Daoy (cell line): ENCODE data around the gene ACTRT3. TPM values are rescaled to one million over a fixed set of nuclear protein-coding genes. Genes with fewer than 3 reads are reported as not detected.
"Not testable (repeated sequence)": the region's sequence is repeated elsewhere in the genome, so short reads cannot be mapped to it uniquely, and the experiment has no call there.

Source experiments
- DNase-seq: peaks from one replicate; pipeline ENCODE4 v3.0.0-alpha.2; 2015; ENCODE audit warnings: low read depth
- total RNA-seq: library from RNA; depleted of rRNA; stranded (reverse); fragments of >200 nt; shearing (Covaris generic); gene quantifications from 2 replicates; pipeline ENCODE4 v1.2.3, GENCODE V29; 2014

The ACTRT3 gene
- total RNA-seq, 1 experiment from 2014 or later = not detected

GRCh38 chr3:169772897-169773816, 3.8 kb upstream of the ACTRT3 start, which contains the start of gene MYNN:
Gene MYNN, plus strand, starts transcription at chr3:169773396. Its CDS starts 900 bp downstream, at chr3:169774296.
- DNase-seq = peak; percentile 96

- peak; percentile 88 for DNase-seq
These were observed 3.0 kb upstream of the ACTRT3 start for GRCh38 chr3:169772305-169772896.

GRCh38 chr3:169771497-169772304, 2.3 kb upstream of the ACTRT3 start:
- peak; percentile 74 for DNase-seq

GRCh38 chr3:169764882-169765612, 4.3 kb downstream of the ACTRT3 start, which contains the start of gene TERC:
Gene TERC, minus strand, starts transcription at chr3:169765060.
- peak; percentile 91 for DNase-seq

- DNase-seq = peak; percentile 48
These were observed 5.0 kb downstream of the ACTRT3 start for GRCh38 chr3:169764312-169764881.

- peak; percentile 58 for DNase-seq
These were observed 8.9 kb downstream of the ACTRT3 start for GRCh38 chr3:169760479-169760878.

GRCh38 chr3:169759256-169759655, 10.1 kb downstream of the ACTRT3 start:
- DNase-seq = peak; percentile 40

- DNase-seq = no peak
These were observed 10.9 kb downstream of the ACTRT3 start for GRCh38 chr3:169758359-169758994.

- no peak for DNase-seq
These were observed 13.9 kb downstream of the ACTRT3 start for GRCh38 chr3:169755488-169755887.

GRCh38 chr3:169754711-169755110, 14.7 kb downstream of the ACTRT3 start:
- DNase-seq = no peak

GRCh38 chr3:169751875-169752274, 17.5 kb downstream of the ACTRT3 start:
- DNase-seq = no peak

GRCh38 chr3:169750665-169751064, 18.7 kb downstream of the ACTRT3 start:
- no peak for DNase-seq

- no peak for DNase-seq
These were observed 20.7 kb downstream of the ACTRT3 start for GRCh38 chr3:169748670-169749069.

GRCh38 chr3:169746924-169747323, 22.4 kb downstream of the ACTRT3 start:
- no peak for DNase-seq

GRCh38 chr3:169744366-169745054, 24.9 kb downstream of the ACTRT3 start:
- DNase-seq = no peak

- DNase-seq = no peak
These were observed 30.3 kb downstream of the ACTRT3 start for GRCh38 chr3:169739067-169739466.

- DNase-seq = not testable (repeated sequence)
These were observed 37.5 kb downstream of the ACTRT3 start for GRCh38 chr3:169731857-169732256.

GRCh38 chr3:169722724-169723123, 46.6 kb downstream of the ACTRT3 start:
- no peak for DNase-seq

GRCh38 chr3:169718415-169718814, 50.9 kb downstream of the ACTRT3 start:
- not testable (repeated sequence) for DNase-seq
